ENCODE measurements around the gene FPGT.

GRCh38 chr1:74215229-74215628 is 17.2 kb downstream of the FPGT start:
- no peak for TF ChIP-seq CTCF (IDR thresholded peaks at IDR 0.05; ENCODE audit: low read depth, low read length, missing input control)
- no peak for TF ChIP-seq REST (IDR thresholded peaks at IDR 0.05)
- TF ChIP-seq YY1 (IDR thresholded peaks at IDR 0.05), result no peak
- no peak for TF ChIP-seq EGR1 (IDR thresholded peaks at IDR 0.05; ENCODE audit: low read depth in 2 of 2)
- no peak for TF ChIP-seq SP1 (IDR thresholded peaks at IDR 0.05)
- TF ChIP-seq FOXA1 (IDR thresholded peaks at IDR 0.05), result no peak
- no peak for TF ChIP-seq RAD21 (IDR thresholded peaks at IDR 0.05)
- no peak for TF ChIP-seq JUND (IDR thresholded peaks at IDR 0.05)
- no peak for TF ChIP-seq TAF1 (conservative IDR thresholded peaks at IDR 0.05)
- TF ChIP-seq MAX (IDR thresholded peaks at IDR 0.05), result no peak
- TF ChIP-seq HNF4G (IDR thresholded peaks at IDR 0.05), result no peak
- no peak for TF ChIP-seq RXRA (IDR thresholded peaks at IDR 0.05)

Measured in liver (tissue), 3 donors.